Sciatic nerve (tissue), 2 donors: ENCODE data around the gene B4GALT1. TPM values are rescaled to one million over a fixed set of nuclear protein-coding genes. Genes with fewer than 3 reads are reported as not detected.
"Not testable (repeated sequence)": the region's sequence is repeated elsewhere in the genome, so short reads cannot be mapped to it uniquely, and the experiment has no call there.

Experiments
- ATAC-seq: fragments of 200-7000 bp; cut with Tn5 transposase; one replicate; pipeline ENCODE4 v1.9.1; 2020; ENCODE audit warnings: mild to moderate bottlenecking, moderate library complexity
- DNase-seq: peaks from one replicate; pipeline ENCODE4 v3.0.0-alpha.2; 2020; ENCODE audit warnings: low spot score
- intact Hi-C: fragments of 100-400 bp; cut with DNase I; formaldehyde crosslinking; loops from one replicate; pipeline ENCODE4 v1.14.2; 2022
- total RNA-seq: library from RNA; stranded (reverse); fragmentation: NEBNext Ultra II Directional; extraction: Animal tissue kit (Norgen Biotek cat#: 25700); gene quantifications from one replicate; pipeline ENCODE4 v1.2.1, GENCODE V29; 2021
- donor health status: DM: no; HTN: no; CAD: no.
- donor health status: DM: no; HTN: no; CAD: no.

B4GALT1 gene
- total RNA-seq, 1 donor from 2014 or later: 85.3 TPM

DNA sequence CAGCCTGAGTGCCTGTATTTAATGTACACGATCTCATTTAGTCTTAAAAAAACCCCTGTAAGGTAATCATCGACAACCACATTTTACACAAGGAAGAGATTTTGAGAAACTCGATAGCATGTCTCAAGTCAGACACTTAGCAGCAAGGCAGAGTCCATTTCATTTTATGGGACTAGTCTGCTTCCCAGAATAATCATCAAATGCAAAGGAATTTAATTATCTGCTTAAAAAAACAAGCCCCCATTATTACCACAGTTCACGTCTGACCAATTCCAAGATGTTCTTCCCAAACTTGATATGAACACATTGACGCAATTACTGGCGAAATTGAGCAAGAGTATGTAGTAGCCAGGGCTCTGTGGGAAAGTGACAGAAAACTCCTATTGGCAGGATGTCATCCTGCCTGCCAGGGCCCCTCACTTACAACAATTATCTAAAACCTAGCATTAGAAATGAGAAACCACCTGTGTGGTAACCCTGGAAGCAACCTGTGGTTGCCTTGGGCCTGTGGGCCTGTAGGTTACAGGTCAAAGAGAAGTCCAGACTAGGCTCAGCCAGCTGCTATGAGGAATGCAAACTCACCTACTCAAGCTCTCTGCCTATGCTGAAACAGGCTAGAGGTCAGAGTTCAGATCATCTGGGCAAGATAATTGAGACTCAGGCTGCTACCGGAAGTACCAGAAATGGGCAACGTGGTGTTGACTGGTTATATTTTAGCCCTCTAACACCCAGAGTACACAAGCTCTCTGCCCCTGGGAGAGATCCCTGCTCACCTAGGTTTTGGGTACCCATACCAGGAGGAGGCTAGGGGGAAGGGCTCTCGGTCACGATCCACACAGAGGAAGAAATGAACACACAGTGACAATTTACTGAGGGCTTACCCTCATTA is 1.6 kb downstream of the B4GALT1 start:
- DNase-seq (no peak), ATAC-seq (peak; percentile 57)
- intact Hi-C loops: loop anchor here (10.0 kb wide), 1 partner anchor 61 kb away; no protein-coding TSS in a partner anchor

DNA sequence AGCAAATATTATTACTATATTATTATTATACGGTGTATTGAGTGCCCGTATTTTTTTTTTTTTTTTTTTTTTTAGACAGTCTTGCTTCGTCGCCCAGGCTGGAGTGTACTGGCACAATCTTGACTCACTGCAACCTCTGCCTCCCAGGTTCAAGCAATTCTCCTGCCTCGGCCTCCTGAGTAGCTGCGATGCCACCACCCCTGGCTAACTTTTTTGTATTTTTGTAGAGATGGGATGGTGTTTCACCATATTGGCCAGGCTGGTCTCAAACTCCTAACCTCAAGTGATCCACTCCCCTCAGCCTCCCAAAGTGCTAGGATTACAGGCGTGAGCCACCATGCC is 2.2 kb downstream of the B4GALT1 start:
- intact Hi-C loops: loop anchor here (10.0 kb wide), 1 partner anchor 60 kb away; no protein-coding TSS in a partner anchor

DNA sequence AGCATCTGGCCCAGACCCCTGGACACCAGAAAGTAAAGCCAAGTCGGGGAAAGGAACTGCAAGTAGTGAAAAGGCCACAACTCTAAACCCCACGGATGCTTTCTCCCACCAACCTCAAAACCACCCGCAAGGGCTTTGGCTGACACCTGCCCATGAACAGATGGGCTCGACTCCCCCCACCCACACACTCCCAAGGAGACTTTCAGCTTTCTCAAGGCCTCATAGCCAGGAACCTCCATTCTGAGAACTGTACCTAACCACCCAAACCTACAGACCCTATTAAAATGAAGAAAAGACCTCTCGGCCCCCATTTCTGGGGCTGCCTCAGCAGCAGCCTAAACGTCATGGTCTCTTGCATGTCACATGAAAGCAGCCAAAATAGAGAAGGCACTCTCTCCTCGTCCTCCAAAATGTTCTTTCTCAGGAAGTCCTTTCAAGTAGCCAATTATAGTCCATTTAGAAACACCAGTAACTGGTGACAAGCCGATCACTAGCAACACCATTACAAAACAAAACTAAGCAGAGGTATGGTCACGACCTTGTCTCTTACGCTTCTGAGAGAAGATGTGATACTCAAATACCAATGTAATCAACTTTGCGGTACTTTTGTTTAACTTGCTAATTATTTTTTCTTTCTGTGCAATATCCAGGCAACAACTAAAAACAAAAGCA is 2.9 kb downstream of the B4GALT1 start:
- ATAC-seq (no peak), DNase-seq (no peak)
- intact Hi-C loops: loop anchor here (10.0 kb wide), 1 partner anchor 59 kb away; no protein-coding TSS in a partner anchor

More for the DNA sequence above, 2.2 kb downstream of the B4GALT1 start:
- DNase-seq, ATAC-seq: not testable (repeated sequence)

DNA sequence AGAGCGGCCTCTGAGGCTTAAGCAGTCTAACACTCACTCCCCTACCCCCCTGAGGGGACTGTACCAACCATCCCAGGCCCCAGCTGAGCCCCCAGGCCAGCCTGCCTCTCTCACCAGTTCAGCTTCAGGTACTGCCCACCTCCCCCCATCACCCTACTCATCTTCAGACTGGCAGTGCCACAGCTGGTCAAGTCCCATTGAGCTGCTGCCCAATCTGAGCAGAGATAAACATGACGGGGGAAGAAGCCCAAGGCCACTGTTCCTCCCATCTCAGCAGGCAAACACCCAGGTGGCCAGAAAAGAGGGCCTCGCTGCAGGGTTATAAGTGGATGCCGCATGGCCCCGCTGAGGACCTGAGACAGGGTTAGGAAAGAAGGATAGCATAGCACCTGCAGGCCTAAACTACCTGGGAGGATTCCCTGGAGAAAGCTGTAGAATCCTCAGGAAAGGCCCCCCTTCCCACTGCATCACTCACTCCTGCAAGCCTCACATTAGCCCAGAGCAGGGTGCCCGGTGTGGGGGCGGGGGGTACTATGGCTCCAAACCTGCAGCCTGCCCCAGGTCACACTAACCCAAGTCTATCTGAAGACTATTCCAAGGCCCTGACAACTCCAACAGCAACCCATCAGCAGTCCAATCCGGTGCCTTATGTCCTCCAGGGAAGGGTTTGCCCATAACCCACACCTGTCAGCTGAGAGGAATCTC is 3.6 kb downstream of the B4GALT1 start:
- DNase-seq (no peak), ATAC-seq (no peak)
- intact Hi-C loops: loop anchor here (10.0 kb wide), 1 partner anchor 59 kb away; no protein-coding TSS in a partner anchor

DNA sequence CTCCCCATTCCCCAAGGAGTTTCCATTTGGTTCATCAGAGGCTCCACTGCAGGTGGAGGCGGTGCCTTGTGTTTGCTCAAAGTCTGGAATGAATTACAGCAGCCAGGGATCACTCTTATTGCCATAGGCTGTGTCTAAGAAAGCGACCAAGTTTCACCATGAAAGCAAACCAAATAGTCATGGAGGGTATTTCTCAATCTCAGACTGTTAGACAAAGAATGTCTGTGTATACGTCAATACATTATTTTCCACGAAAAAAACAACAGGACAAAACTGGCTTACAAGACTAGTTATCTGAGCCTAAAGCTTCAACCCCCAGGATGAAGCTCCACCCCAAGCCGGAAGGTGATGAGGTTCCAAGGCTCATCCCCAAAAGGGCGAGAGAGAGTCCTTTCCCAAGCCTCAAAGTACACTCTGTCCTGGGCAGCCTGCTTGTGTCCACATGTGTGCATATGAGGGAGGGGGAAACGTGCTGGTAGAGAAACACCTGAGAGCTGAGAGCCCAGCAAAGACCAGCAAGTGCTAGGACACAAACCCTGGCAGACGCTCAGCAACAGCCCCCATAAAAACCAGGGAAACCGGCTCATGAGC is 4.3 kb downstream of the B4GALT1 start:
- DNase-seq: no peak
- intact Hi-C loops: loop anchor here (10.0 kb wide), 1 partner anchor 58 kb away; no protein-coding TSS in a partner anchor
- ATAC-seq: peak; percentile 41

DNA sequence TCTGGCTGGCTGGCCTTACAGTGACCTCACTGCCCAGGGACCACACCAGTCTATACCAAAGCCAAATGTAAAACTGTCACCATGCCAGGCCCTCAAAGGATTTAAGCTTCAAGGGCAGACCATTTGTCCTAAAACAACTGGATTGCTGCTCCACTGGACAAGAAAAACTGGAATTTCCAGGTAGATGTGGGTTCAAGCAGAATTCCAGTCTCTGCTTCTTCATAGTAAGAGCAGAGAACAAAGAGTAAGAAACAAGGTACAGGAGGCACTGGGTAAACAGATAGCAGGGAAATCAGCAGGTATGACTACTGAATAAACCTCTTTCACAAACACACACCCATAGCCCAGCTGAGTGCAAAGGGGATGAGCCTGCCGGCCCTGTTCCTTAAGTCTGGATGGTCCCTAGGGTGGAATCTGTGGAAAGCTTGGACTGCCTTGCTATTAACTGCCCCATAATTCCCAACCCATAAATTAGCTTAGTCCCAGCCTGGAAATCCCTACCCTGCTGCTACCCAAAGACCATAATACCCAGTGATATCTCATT is 5.5 kb downstream of the B4GALT1 start:
- DNase-seq (no peak), ATAC-seq (no peak)
- intact Hi-C loops: loop anchor here (10.0 kb wide), 1 partner anchor 57 kb away; no protein-coding TSS in a partner anchor

DNA sequence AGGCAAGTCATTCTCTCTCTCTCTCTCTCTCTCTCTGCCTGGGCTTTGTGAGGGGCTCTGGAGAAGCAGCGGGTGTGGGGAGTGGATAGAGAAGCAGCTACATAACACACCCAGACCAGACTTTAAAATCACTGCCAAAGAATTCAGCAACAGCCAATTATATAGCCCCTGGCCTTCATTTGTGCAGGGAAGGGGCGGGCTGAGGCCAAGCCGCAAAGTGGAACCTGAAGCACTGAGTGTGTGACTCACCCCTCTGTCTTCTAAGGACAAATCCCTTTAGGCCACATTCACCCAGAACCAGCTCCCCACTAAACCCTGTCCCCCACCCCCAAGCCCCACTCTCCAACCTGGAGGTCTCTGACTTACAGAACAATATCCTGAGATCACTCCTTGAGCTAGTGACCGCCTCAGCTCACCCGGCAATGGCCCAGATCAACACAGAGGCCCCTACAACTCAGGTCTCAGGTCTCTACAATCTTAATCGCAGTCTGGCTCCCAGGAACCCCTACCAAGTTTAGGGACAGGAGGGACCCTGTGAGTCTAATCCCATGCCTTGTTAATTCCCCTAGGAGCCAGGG is 6.0 kb downstream of the B4GALT1 start:
- intact Hi-C loops: loop anchor here (10.0 kb wide), 1 partner anchor 56 kb away; no protein-coding TSS in a partner anchor

DNA sequence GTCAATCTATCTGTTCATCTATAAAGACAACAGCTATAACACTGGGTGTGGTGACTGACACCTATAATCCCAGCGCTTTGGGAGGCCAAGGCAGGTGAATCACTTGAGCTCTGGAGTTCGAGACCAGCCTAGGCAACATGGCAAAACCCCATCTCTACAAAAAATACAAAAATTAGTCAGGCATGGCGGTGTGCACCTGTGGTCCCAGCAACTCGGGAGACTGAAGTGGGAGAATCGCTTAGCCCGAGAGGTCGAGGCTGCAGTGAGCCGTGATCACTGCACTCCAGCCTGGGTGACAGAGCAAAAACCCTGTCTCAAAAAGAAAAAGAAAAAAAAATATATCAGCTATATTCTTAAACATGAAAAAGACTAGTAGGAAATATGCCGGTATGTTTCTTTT is 6.7 kb downstream of the B4GALT1 start:
- not testable (repeated sequence) for ATAC-seq, DNase-seq
- intact Hi-C loops: loop anchor here (10.0 kb wide), 1 partner anchor 56 kb away; no protein-coding TSS in a partner anchor

More for the DNA sequence above, 6.0 kb downstream of the B4GALT1 start:
- DNase-seq (peak; percentile 64), ATAC-seq (peak; percentile 14)

DNA sequence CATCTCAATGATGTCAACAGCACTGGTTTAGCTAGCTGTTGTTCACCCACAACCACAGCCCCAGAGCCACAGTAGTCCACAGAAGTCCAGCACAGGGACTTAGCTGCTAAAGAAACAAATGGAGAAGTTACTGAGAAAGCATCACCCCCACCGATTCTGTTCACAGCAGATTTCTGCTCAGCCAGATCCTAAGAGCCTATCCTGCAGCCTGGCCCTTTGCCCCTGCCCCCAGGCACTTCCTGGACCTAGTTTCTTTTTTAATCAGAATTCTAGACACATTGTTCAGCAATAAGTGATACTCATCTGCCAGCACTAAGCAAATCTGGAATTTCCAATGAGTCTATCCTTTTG is 7.4 kb downstream of the B4GALT1 start:
- intact Hi-C loops: loop anchor here (10.0 kb wide), 2 partner anchors 55 to 775 kb away; partner anchors contain the start of gene ACO1
- ATAC-seq: peak; percentile 30
- DNase-seq: peak; percentile 68

DNA sequence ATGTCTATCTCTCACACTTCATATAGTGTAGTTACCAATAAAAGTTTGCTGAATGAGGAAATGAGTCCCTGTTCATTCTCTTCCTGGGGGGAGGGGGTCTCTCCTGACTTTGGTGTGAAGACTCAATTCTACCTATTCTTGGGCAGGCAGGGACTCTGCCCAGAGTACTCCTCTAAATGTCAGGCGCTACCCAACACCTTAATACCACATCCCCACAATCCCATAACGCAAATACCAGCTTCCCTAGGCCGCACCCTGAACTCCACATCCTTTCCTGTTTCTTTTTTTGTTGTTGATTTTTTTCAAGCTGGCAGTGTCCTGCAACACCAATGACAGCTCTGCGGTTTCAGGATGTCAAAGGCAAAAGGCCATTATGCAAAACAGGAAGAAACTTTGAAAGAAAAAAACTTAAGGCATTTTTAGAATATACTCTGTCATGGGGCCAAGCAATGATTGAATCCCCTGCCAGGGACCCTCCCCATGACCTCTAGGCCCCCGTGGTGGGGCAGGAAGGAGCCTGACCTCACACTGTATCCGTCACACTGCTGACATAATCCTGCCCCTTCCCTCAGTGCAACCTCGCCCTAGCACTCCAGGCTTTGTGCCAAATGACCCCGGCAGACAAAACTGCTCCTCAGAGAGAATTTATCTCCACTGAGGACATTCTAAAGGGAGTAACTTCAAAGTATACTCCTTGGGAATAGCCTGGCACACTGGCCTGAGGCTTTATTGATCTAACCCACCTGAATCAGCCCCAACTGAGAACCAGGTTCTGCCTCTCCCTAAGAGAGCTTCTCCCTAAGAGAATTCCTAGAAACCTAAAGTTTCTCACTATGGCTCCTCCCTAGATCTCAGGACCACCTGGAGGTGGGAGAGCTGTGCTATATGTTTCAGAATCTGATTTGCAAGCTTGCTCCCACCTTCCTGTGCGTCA is 8.0 kb downstream of the B4GALT1 start:
- ATAC-seq: peak; percentile 79
- intact Hi-C loops: loop anchor here (10.0 kb wide), 1 partner anchor 774 kb away; the partner anchor contains the start of gene ACO1
- DNase-seq: peak; percentile 86

DNA sequence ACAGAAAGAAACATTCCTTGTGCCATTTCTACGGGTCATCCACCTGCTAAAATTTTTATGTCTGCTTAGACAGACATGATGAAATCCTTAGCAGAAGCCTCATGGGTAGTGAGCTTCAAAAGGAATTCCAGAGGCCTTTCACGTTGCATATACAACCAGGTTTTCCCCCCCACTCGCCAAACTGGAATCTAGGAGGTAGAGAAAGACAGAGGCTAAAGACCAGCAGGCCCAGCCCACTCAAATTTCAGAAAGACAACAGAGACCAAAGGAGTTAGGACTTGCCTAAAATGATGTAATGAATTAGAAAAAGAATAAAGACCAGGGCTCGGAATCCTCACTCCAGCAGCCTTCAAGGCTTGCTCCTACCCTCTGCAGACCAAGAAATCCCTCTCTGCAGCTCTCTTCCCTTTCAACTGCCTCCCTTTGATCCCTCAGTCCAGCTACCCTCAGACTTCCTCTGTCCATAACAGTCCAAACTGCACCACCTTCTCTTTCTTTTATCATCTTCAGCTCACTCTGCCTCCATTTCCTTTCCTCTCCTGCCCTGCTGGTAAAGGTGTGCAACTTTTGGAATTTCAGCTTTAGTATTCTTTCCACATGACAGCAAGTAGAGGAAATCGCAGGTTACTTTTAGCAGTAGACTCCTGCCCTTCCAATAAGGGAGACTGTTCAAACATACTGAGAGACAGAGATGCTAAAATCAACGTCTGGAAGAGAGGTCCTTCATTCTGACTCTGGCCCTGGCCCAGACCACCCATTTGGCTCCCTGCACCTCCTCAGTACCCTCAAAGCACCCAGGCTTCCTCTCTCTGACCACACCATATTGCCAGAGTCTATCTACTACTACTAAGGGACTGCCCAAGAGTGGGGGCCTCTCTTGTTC is 8.9 kb downstream of the B4GALT1 start:
- intact Hi-C loops: loop anchor here (10.0 kb wide), 1 partner anchor 773 kb away; the partner anchor contains the start of gene ACO1
- ATAC-seq: no peak
- DNase-seq: no peak

DNA sequence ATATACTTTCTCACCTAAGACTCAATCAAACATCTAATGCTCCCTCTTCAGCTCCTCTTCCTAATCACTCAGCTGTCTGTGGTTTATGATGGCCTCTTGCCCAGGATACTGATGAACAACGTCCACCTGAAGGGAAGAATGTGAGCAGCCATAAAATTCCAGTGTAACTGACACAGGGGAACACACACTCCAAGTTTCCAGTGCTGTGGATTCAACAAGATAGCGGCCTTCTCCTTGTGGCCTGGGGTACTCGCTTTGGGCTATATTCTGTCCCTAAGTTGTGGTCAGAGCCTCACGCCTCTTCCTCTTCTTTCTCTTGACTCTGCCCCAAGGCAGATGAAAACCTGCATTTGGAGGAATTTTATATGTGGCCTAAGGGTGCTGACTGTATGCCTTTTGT is 11.7 kb downstream of the B4GALT1 start:
- no peak for DNase-seq
- intact Hi-C loops: loop anchor here (10.0 kb wide), 1 partner anchor 771 kb away; the partner anchor contains the start of gene ACO1
- ATAC-seq: no peak

DNA sequence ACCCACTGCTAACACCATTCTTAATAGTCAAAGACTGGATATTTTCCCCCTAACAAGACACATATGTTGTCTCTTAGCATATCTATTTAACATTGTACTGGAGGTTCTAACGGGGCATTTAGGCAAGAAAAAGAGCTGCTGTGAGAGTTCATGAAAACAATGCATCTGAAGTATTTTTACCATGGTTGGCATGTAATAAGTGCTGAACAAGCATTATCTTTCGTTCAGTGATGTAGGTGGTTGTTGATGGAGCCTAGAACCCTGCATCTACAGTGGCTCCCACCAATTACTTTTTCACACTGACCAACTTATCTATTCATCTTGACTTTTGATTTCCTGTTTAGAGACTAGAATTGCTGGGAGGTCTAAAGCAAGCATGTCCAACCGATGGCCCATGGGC is 12.8 kb downstream of the B4GALT1 start:
- DNase-seq (no peak), ATAC-seq (no peak)
- intact Hi-C loops: loop anchor here (10.0 kb wide), 1 partner anchor 770 kb away; the partner anchor contains the start of gene ACO1

DNA sequence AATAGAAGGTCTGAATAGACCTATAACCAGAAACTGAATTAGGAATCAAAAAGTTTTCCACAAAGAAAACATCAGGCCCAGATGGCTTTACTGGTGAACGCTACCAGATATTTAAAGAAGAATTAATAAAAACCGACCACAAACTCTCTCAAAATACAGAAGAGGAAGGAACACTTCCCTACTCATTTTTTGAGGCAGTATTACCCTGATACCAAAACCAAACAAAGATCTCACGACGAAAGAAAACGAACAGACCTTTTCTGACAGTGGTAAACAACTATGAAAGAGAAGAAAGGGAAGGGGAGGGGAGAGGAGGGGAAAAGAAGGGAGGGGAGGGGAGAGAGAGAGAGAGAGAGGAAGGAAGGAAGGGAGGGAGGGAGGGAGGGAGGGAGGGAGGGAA is 13.5 kb downstream of the B4GALT1 start:
- no peak for DNase-seq
- ATAC-seq: no peak
- intact Hi-C loops: loop anchor here (10.0 kb wide), 1 partner anchor 769 kb away; the partner anchor contains the start of gene ACO1

DNA sequence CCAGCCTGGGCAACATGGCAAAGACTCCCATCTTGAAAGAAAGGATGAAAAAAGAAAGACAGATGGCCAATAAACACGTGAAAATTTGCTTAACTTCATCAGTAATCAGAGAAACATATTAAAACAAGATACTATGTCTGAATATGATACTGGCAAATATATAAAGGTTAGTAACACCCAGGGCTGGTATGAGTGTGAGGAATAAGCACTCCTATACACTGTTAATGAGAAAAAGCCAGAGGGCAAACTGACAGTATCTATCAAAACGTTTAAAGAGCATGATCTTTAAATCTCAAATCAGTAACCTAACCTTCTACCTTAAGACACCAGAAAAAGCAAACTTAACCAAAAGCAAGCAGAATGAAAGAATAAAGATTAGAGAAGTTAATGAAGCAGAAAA is 14.1 kb downstream of the B4GALT1 start:
- DNase-seq (no peak), ATAC-seq (no peak)
- intact Hi-C loops: loop anchor here (10.0 kb wide), 1 partner anchor 768 kb away; the partner anchor contains the start of gene ACO1

DNA sequence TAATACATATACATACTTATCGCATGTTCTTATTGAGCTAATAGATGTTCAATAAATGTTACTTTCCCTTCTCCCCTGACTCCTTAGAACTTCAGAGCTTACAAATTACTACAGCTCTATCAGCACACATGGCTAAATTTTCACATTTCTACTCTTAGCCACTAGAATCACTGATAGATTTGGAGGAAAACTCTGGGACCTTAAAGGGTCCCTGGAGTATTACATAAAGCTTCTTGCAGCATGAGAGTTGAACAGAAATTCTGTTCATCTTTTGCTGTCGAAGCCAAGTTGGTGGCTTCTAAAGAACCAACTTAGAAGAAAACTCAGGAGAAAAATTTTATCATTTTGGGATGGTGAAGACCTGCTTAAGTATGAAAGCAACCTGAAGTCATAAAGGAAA is 15.5 kb downstream of the B4GALT1 start:
- DNase-seq: no peak
- intact Hi-C loops: loop anchor here (10.0 kb wide), 1 partner anchor 767 kb away; the partner anchor contains the start of gene ACO1
- peak; percentile 21 for ATAC-seq
